Measurements from ENCODE around the gene PDZRN4. TPM values are rescaled to one million over a fixed set of nuclear protein-coding genes. Genes with fewer than 3 reads are reported as not detected.

PDZRN4 gene
- polyA plus RNA-seq, 2 of the 4 experiments (the other 2 are of a cell fraction) = 0.03 TPM

GRCh38 chr12:41452838-41453407, 264.8 kb downstream of the PDZRN4 start:
- no peak overlapping the region for H3K4me2 ChIP-seq
- H3K4me1 ChIP-seq = no peaks in the 10 kb centered on the region
- WGBS (ENCODE audit: missing lambda C conversion rate) = 21% methylated on average over 5 of the region's 6 CpGs
- ChIA-PET CTCF (no interaction called here), POLR2A (no interaction called here)
- FAIRE-seq (no peak), DNase-seq (ENCODE audit: low read depth in 1 of 2, low spot score in 1 of 2) (no peak), ATAC-seq (no peak)
- H3K9me3 ChIP-seq = no peaks in the 10 kb centered on the region
- no peak overlapping the region for H3K4me3 ChIP-seq
- H3K27ac ChIP-seq = no peak overlapping the region
- TF ChIP-seq HOXB5 (CRISPR knock-in tag; IDR thresholded peaks at IDR 0.05) (no peak), EHMT2 (IDR thresholded peaks at IDR 0.05; ENCODE audit: low read depth) (no peak), MAX (IDR thresholded peaks at IDR 0.05) (no peak), SREBF2 (IDR thresholded peaks at IDR 0.05) (no peak), BCL3 (IDR thresholded peaks at IDR 0.05) (no peak), REST (IDR thresholded peaks at IDR 0.05) (no peak), ZNF302 (CRISPR knock-in tag; IDR thresholded peaks at IDR 0.05) (no peak), JUNB (IDR thresholded peaks at IDR 0.05) (no peak), TFCP2L1 (CRISPR knock-in tag; IDR thresholded peaks at IDR 0.05) (no peak), ZFP36 (IDR thresholded peaks at IDR 0.05; ENCODE audit: borderline replicate concordance, partially characterized antibody) (no peak)

GRCh38 chr12:41453409-41453808, 265.3 kb downstream of the PDZRN4 start:
- H3K4me1 ChIP-seq = no peaks in the 10 kb centered on the region
- H3K4me2 ChIP-seq = no peak overlapping the region
- ChIA-PET CTCF (no interaction called here), POLR2A (no interaction called here)
- H3K4me3 ChIP-seq = no peak overlapping the region
- no peak overlapping the region for H3K27ac ChIP-seq
- no peak for DNase-seq (ENCODE audit: low read depth in 1 of 2, low spot score in 1 of 2)
- no peak for ATAC-seq
- FAIRE-seq = no peak
- 58% methylated on average over 4 of the region's 4 CpGs for WGBS (ENCODE audit: missing lambda C conversion rate)
- TF ChIP-seq MYC (IDR thresholded peaks at IDR 0.05; ENCODE audit: borderline replicate concordance, low read length) (no peak), SMC3 (IDR thresholded peaks at IDR 0.05) (no peak), EHMT2 (IDR thresholded peaks at IDR 0.05; ENCODE audit: low read depth) (no peak), SREBF2 (IDR thresholded peaks at IDR 0.05) (no peak), POLR2AphosphoS2 (conservative IDR thresholded peaks at IDR 0.05; ENCODE audit: low read length) (no peak), ZFP36 (IDR thresholded peaks at IDR 0.05; ENCODE audit: borderline replicate concordance, partially characterized antibody) (no peak), ZNF302 (CRISPR knock-in tag; IDR thresholded peaks at IDR 0.05) (no peak), USF2 (IDR thresholded peaks at IDR 0.05) (no peak), NFE2L2 (conservative IDR thresholded peaks at IDR 0.05; ENCODE audit: low read length) (no peak), CEBPB (IDR thresholded peaks at IDR 0.05) (no peak), GATA3 (IDR thresholded peaks at IDR 0.05; ENCODE audit: borderline replicate concordance) (no peak), ATOH8 (CRISPR knock-in tag; IDR thresholded peaks at IDR 0.05; ENCODE audit: low read depth) (no peak), REST (IDR thresholded peaks at IDR 0.05) (no peak), MAFK (IDR thresholded peaks at IDR 0.05; ENCODE audit: partially characterized antibody) (no peak), PHF8 (IDR thresholded peaks at IDR 0.05; ENCODE audit: borderline replicate concordance, low read depth) (no peak), CHD2 (IDR thresholded peaks at IDR 0.05; ENCODE audit: low read length, partially characterized antibody) (no peak), EP300 (IDR thresholded peaks at IDR 0.05) (no peak), HDAC2 (IDR thresholded peaks at IDR 0.05) (no peak), CBX8 (IDR thresholded peaks at IDR 0.05) (no peak), CHD4 (IDR thresholded peaks at IDR 0.05; ENCODE audit: borderline replicate concordance) (no peak)
- H3K9me3 ChIP-seq = no peaks in the 10 kb centered on the region
